Stimulated activated naive CD8-positive, alpha-beta T cell treated with anti-CD3 and anti-CD28 coated beads, Interleukin-15, Interleukin-2, amounts not matched to agents 100 ng/mL and 50 ng/mL, for 24 hours (primary cell): ENCODE results near the gene FAM114A1.
"Not testable (repeated sequence)": the region's sequence is repeated elsewhere in the genome, so short reads cannot be mapped to it uniquely, and the experiment has no call there.

Experiments used
- H3K27ac Mint-ChIP-seq: one replicate; pipeline ENCODE4 v1.8.0; 2021; ENCODE audit warnings: mild to moderate bottlenecking, mixed read lengths
- H3K27me3 Mint-ChIP-seq: one replicate; pipeline ENCODE4 v1.8.0; 2021; ENCODE audit warnings: mixed read lengths
- H3K36me3 Mint-ChIP-seq: one replicate; pipeline ENCODE4 v1.8.0; 2021; ENCODE audit warnings: low read depth, mixed read lengths
- H3K4me1 Mint-ChIP-seq: one replicate; pipeline ENCODE4 v1.8.0; 2021; ENCODE audit warnings: low read depth, mixed read lengths
- H3K4me3 Mint-ChIP-seq: one replicate; pipeline ENCODE4 v1.8.0; 2021; ENCODE audit warnings: mild to moderate bottlenecking, mixed read lengths
- H3K9me3 Mint-ChIP-seq: one replicate; pipeline ENCODE4 v1.8.0; 2021; ENCODE audit warnings: mixed read lengths

The FAM114A1 gene

DNA sequence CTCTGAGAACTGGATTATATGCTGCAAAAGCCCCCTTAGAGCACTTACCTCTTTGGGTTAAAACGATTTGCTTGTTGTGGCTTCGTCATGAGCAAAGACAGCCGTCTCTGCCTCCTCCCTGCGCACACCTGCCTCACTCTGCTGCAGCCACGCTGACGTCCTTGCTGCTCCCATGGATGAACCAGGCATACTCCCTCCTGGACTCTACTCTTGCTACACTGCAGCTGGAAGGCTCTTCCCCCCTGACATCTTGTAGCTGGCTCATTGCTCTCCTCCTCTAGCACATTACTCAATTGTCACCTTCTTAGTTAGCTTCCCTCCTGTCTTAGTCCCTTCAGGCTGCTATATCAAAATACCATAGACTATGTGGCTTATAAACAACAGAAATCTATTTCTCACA lies 59.3 kb downstream of the FAM114A1 start:
- no peaks in the 10 kb centered on the region for H3K36me3 Mint-ChIP-seq
- H3K27me3 Mint-ChIP-seq = peaks cover 4% of the 10 kb centered on the region
- no peak overlapping the region for H3K4me3 Mint-ChIP-seq
- peaks cover 5% of the 10 kb centered on the region for H3K4me1 Mint-ChIP-seq
- H3K9me3 Mint-ChIP-seq = no peaks in the 10 kb centered on the region
- no peak overlapping the region for H3K27ac Mint-ChIP-seq

DNA sequence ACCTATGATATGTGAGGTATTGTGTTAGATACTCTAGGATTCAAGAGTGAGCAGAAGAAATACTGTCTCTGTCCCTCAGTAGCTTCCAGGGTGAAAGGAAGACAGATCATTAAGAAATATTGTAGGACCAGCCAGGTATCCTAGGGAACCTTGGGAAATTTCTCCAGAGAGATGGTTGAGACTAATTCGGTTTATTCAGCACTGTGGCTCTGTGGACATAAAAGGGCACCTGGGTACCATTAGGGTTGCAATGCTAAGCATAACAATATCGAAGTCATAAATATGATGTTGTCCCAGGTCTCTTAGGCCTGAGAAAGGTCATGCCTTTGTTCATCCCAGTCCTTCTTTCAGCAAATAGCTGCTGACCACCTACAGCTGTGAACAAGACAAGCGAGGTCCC lies 61.0 kb downstream of the FAM114A1 start:
- Mint-ChIP-seq H3K4me1 (peaks cover 5% of the 10 kb centered on the region), H3K27ac (no peak overlapping the region), H3K4me3 (no peak overlapping the region), H3K36me3 (no peaks in the 10 kb centered on the region), H3K9me3 (no peaks in the 10 kb centered on the region), H3K27me3 (no peaks in the 10 kb centered on the region)

DNA sequence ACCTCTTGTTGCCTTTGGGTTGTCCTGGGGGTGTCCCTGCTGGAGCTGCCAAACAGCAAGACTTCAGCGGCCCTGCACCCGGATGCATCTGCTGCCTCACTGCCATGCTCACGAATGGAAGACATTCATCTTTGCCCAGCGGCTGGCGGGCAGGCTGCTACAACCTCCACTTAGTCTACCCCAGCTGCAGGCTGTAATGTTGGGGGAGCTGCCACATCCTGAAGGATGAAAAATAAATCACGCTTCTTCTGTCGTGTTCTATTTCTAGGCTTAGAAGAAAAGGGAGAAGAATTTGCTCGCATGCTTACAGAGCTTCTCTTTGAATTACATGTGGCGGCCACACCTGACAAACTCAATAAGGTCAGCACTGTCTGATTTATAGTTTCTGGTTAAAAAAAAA lies 61.4 kb downstream of the FAM114A1 start:
- Mint-ChIP-seq H3K27ac (no peak overlapping the region), H3K9me3 (no peaks in the 10 kb centered on the region), H3K4me3 (no peak overlapping the region), H3K27me3 (no peaks in the 10 kb centered on the region), H3K36me3 (no peaks in the 10 kb centered on the region), H3K4me1 (peaks cover 5% of the 10 kb centered on the region)

DNA sequence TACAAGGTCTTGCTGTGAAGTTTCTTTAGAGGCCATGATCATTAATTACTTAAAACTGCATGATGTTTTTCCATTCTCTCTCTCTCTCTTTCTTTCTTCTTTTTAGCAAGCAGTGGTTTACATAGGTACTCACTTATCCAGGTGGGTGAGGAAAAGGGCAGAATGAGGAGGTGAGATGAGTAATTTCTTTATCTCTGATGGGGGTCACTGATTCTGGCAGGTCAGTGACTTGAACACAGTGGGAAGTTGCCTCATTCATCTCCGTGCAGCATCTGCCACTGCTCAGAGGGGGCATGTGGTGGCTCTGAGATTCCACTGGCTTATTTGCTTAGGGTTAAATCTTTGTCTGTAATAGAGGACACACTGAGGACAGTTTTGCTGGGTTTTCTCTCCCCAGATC lies 62.6 kb downstream of the FAM114A1 start:
- no peaks in the 10 kb centered on the region for H3K9me3 Mint-ChIP-seq
- H3K4me1 Mint-ChIP-seq = peaks cover 5% of the 10 kb centered on the region
- H3K27me3 Mint-ChIP-seq = no peaks in the 10 kb centered on the region
- no peaks in the 10 kb centered on the region for H3K36me3 Mint-ChIP-seq
- peak overlapping the region; percentile 2 for H3K27ac Mint-ChIP-seq
- no peak overlapping the region for H3K4me3 Mint-ChIP-seq

DNA sequence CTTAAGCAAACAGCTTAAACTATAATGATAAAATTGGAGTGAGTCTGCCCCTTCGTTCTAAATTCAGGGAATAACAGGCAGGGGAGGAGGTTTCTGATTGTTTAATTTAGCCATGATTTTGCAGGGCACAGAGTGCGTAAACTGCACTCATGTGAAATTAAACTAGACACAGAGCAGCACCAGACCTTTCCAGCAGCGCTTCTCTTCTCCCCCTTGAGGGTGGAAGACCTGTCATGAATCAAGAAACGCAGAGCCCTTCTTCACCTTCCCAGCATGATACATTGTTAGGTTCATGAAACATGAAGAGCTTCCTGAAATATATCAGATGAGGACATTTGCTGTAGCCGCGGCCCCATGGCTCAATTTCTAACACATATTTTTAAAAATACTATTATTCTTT lies 63.1 kb downstream of the FAM114A1 start:
- peak overlapping the region; percentile 2 for H3K27ac Mint-ChIP-seq
- no peaks in the 10 kb centered on the region for H3K36me3 Mint-ChIP-seq

DNA sequence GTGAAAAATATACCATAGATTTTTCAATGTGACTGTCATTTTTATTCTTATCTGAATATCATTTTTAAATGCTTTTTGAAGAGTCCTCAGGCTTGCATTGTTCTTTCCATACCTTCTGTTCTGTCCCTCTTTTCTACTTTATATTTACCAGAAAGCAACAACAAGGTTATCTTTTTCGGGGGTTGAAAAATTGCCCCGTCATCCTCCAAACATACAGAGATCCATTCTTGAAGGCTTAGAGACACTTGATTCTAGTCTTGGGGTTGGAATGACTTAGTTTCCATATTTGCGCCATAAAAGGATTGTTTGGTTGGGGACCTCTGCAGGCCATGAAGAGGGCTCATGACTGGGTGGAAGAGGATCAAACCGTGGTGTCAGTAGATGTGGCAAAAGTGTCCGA lies 63.5 kb downstream of the FAM114A1 start:
- no peaks in the 10 kb centered on the region for H3K9me3 Mint-ChIP-seq
- H3K27ac Mint-ChIP-seq = no peak overlapping the region
- H3K36me3 Mint-ChIP-seq = no peaks in the 10 kb centered on the region
- H3K27me3 Mint-ChIP-seq = no peaks in the 10 kb centered on the region
- peaks cover 5% of the 10 kb centered on the region for H3K4me1 Mint-ChIP-seq
- no peak overlapping the region for H3K4me3 Mint-ChIP-seq

More for the DNA sequence above, 63.1 kb downstream of the FAM114A1 start:
- Mint-ChIP-seq H3K27me3 (no peaks in the 10 kb centered on the region), H3K4me3 (no peak overlapping the region), H3K9me3 (no peaks in the 10 kb centered on the region), H3K4me1 (peaks cover 5% of the 10 kb centered on the region)

DNA sequence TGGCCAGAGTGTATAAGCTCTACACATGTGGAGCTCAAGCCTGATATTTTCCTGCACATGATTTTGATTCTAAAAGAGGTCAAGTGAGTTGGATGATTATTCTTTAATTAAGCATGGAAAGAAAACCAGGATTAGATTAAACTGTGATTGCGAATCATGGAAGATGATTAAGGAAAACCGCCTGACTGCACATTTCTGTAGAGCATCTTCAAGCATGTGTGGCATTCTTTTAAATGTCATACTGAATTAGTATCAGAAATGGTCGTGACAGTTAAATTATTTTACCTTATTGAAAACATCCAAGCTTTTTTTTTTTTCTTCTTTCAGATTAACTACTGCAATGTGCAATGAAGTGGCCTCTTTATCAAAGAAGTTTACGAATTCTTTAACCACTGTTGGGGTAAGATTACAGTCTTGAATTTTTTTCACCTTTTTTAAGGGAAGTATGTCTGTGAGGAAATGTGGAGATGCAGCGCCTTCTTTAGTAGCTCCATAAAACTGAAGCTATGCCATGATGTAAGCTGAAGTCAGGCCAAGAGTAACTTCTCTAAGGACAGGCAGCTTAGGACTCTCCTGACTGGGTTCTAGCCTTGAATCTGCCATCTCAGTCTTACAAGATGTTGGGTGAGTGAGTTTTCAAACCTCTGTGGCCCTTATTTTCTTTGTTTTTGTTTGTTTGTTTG lies 67.9 kb downstream of the FAM114A1 start:
- H3K4me3 Mint-ChIP-seq = no peak overlapping the region
- peaks cover 19% of the 10 kb centered on the region for H3K4me1 Mint-ChIP-seq
- no peaks in the 10 kb centered on the region for H3K27me3 Mint-ChIP-seq
- no peaks in the 10 kb centered on the region for H3K9me3 Mint-ChIP-seq
- H3K36me3 Mint-ChIP-seq = no peaks in the 10 kb centered on the region
- H3K27ac Mint-ChIP-seq = no peak overlapping the region

DNA sequence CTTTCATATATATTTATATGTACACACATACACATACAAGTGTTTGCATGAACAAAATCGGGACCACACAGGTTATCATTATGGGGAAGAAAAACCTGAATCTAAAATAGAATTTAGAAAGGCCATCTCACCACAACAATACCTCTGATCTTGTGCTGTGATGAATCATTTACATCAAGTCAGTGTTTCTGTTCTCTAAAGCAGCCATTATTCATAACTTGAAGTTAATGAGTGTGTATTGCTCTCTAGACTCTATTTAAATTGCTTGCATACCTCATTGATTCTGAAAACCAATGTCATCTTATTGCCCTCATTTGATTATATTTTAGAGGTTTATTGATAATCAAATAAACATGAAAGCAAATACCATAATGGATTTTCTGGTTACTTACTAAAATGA lies 71.6 kb downstream of the FAM114A1 start:
- Mint-ChIP-seq H3K27ac (no peak overlapping the region), H3K27me3 (no peaks in the 10 kb centered on the region), H3K4me1 (peaks cover 31% of the 10 kb centered on the region), H3K9me3 (no peaks in the 10 kb centered on the region), H3K4me3 (no peak overlapping the region), H3K36me3 (no peaks in the 10 kb centered on the region)

DNA sequence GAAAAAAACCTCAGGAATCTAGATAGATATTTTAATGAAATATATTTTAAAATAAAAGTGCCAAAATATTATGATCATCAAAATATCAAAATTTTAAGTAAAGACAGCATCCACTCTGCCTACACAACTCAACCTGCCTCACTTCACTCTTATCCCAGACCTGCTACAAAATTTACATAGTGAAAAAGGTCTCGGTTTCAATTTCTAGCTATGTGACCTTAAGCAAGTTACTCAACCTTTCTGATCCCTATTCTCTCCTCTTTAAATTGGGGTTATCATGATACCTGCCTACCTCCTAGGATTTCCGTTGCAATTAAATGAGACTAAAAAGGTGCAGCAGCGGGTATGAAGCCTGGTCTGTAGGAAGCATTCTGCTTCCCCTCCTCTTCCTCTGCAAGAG lies 72.9 kb downstream of the FAM114A1 start:
- Mint-ChIP-seq H3K27ac (peak overlapping the region; percentile 9), H3K27me3 (no peaks in the 10 kb centered on the region), H3K36me3 (no peaks in the 10 kb centered on the region), H3K9me3 (no peaks in the 10 kb centered on the region), H3K4me3 (no peak overlapping the region), H3K4me1 (peaks cover 31% of the 10 kb centered on the region)

DNA sequence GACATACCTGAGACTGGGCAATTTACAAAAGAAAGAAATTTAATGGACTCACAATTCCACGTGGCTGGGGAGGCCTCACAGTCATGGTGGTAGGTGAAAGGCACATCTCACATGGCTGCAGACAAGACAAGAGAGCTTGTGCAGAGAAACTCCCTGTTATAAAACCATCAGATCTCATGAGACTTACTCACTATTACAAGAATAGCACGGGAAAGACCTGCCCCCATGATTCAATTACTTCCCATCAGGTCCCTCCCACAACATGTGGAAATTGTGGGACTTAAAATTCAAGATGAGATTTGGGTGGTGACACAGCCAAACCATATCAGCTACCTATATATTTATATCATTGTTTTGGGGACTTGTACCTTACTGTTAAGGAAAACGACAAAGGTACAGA lies 74.3 kb downstream of the FAM114A1 start:
- H3K27ac Mint-ChIP-seq, H3K27me3 Mint-ChIP-seq, H3K4me3 Mint-ChIP-seq, H3K36me3 Mint-ChIP-seq, H3K9me3 Mint-ChIP-seq: not testable (repeated sequence)
- peaks cover 31% of the 10 kb centered on the region for H3K4me1 Mint-ChIP-seq

DNA sequence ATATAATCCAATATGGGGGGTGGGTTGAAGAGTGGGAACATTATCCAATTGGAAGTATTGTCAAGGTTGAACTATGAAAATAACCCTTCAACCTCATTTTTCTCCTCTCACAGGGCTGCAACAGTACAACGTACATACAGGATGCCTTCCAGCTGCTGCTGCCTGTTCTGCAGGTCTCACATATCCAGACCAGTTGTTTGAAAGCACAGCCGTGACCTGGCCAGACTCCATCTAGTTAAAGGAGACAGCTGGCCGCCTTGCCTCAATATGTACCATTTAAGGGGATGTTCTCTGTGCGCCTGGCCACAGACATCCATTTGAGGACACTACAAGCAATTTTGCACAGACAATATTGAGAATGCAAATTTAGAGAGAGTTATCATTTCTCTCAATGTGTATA lies 75.7 kb downstream of the FAM114A1 start:
- H3K27ac Mint-ChIP-seq = no peak overlapping the region
- peaks cover 32% of the 10 kb centered on the region for H3K4me1 Mint-ChIP-seq
- H3K36me3 Mint-ChIP-seq = no peaks in the 10 kb centered on the region
- no peaks in the 10 kb centered on the region for H3K9me3 Mint-ChIP-seq
- no peak overlapping the region for H3K4me3 Mint-ChIP-seq
- no peaks in the 10 kb centered on the region for H3K27me3 Mint-ChIP-seq

DNA sequence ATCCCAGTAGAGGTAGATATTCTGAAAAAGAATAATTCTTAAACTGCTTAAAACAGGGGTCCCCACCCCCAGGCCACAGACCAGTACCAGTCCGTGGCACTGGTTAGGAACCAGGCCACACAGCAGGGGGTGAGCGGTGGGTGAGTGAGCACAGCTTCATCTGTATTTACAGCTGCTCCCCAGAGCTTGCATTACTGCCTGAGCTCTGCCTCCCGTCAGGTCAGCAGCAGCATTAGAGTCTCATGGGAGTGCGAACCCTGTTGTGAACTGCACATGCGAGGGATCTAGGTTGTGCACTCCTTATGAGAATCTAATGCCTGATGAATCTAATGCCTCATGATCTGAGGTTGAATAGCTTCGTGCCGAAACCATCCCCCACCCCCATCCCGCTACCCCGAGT lies 76.8 kb downstream of the FAM114A1 start:
- Mint-ChIP-seq H3K9me3 (no peaks in the 10 kb centered on the region), H3K4me1 (peaks cover 33% of the 10 kb centered on the region), H3K36me3 (no peaks in the 10 kb centered on the region), H3K27ac (no peak overlapping the region), H3K4me3 (no peak overlapping the region), H3K27me3 (no peaks in the 10 kb centered on the region)

DNA sequence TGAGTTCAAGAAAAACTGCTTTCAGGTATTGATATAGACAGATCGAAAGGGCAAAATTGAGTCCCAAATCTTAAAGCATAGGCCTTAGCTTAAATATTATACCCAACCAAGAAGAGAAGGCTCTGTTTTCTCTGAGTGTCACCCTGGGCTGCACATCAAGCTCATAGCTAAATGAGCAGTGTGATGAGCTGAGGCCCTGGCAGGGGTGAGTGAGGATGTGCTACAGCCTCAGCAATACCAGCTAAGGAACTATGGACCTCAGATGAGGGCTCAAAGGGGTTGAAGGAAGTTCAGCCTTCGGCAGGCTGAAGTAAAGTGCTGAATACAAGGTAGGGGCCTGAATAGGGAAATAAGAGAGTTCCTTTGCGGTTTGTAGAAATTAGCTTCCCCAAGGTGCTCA lies 79.3 kb downstream of the FAM114A1 start:
- Mint-ChIP-seq H3K4me1 (peaks cover 17% of the 10 kb centered on the region), H3K27me3 (no peaks in the 10 kb centered on the region), H3K4me3 (no peak overlapping the region), H3K36me3 (no peaks in the 10 kb centered on the region), H3K9me3 (no peaks in the 10 kb centered on the region), H3K27ac (no peak overlapping the region)

DNA sequence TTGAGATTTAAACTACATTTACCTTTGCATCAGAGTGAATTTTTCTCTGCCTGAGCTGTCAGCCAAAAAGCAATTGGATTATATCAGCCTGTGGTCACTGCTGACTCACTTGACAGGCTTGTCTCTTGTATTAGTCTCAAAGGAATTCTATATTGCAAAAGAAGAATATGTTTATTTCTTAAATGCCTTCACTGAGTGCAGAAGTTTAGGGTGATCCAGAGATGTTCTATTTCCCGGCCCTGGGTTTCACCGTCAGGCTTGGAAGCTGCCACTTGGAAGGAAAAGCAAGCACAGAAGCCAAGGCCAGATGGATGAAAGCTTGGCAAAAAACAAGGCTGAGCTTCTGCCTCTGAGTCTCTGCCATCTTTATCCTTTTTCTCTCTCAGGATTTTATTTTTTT lies 80.9 kb downstream of the FAM114A1 start:
- H3K4me3 Mint-ChIP-seq = no peak overlapping the region

DNA sequence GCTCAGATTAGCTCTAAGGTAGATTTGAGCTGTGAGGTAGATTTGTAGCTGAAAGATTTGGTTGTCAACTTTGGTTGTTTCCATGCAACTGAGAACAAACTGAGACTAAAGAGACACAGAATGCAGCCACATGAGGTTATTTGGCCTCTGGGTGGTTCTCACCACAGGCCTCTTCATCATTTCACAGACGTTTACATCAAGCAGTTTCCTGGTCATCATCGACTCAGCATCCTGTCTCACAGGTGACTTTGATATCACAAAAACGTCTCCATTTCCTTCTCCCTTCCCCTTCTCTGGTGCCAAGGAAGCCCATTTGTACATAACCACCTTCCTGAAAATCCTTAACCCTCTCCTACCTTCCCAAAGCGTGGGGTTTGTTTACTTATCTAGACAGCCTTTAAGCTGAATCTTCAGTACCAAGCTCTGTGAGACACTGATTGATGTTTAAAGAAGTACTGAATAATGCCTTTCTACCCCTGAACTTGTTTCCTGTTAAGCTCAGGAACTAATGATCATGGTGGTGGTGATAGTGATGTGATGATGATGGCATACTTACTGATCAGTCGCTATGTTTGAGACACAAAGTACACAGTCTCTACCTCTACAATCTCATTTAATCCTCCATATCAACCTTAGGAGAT lies 81.9 kb downstream of the FAM114A1 start:
- Mint-ChIP-seq H3K4me3 (no peak overlapping the region), H3K36me3 (no peaks in the 10 kb centered on the region), H3K27me3 (peaks cover 5% of the 10 kb centered on the region), H3K27ac (peak overlapping the region; percentile 14), H3K4me1 (peaks cover 14% of the 10 kb centered on the region), H3K9me3 (no peaks in the 10 kb centered on the region)

More for the DNA sequence above, 80.9 kb downstream of the FAM114A1 start:
- H3K27ac Mint-ChIP-seq = no peak overlapping the region
- H3K9me3 Mint-ChIP-seq = no peaks in the 10 kb centered on the region
- no peaks in the 10 kb centered on the region for H3K36me3 Mint-ChIP-seq
- H3K27me3 Mint-ChIP-seq = peaks cover 2% of the 10 kb centered on the region
- peaks cover 14% of the 10 kb centered on the region for H3K4me1 Mint-ChIP-seq

DNA sequence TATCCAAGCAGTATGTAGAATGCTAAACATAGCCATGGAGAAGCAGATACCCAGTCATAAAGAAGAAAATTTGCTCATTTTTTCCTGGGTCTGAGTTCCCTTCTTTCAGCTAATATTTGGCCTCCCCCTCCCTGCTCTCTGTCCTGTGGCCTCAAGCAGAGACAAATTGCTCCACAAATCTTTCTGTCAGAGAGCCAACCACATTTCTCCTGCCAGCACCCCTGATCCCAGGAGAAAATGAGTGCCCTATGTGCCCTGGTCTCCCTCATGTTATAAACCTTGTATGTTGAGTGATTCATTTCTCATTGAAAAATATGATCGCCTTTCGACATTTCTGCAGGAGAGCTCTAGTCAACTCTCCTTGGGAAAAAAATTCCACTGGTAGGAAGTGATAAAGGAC lies 82.6 kb downstream of the FAM114A1 start:
- Mint-ChIP-seq H3K27ac (no peak overlapping the region), H3K9me3 (no peaks in the 10 kb centered on the region), H3K4me1 (peaks cover 14% of the 10 kb centered on the region), H3K36me3 (no peaks in the 10 kb centered on the region), H3K4me3 (no peak overlapping the region), H3K27me3 (peaks cover 5% of the 10 kb centered on the region)
